Measurements from ENCODE around the gene LIMS1.

- TF ChIP-seq CTCF (IDR thresholded peaks at IDR 0.05) (no peak), POLR2AphosphoS5 (IDR thresholded peaks at IDR 0.05) (no peak), EP300 (IDR thresholded peaks at IDR 0.05) (no peak), POLR2A (IDR thresholded peaks at IDR 0.05) (no peak)
These were observed 89.3 kb downstream of the LIMS1 start for GRCh38 chr2:108623616-108624015.

Measured in stomach (tissue), 4 donors.